Measurements from ENCODE around the gene TGOLN2.

Gene TGOLN2

GRCh38 chr2:85303780-85304531 is 23.8 kb downstream of the TGOLN2 start:
- no peak for TF ChIP-seq CTCF (conservative IDR thresholded peaks at IDR 0.05; ENCODE audit: low read depth, low read length)
- no peak overlapping the region for H3K4me3 ChIP-seq (ENCODE audit: low read depth, low read length)
- DNase-seq (ENCODE audit: low read depth): no peak

GRCh38 chr2:85302121-85302520 is 25.7 kb downstream of the TGOLN2 start:
- no peak overlapping the region for H3K4me3 ChIP-seq (ENCODE audit: low read depth, low read length)
- DNase-seq (ENCODE audit: low read depth): no peak
- no peak for TF ChIP-seq CTCF (conservative IDR thresholded peaks at IDR 0.05; ENCODE audit: low read depth, low read length)

- TF ChIP-seq CTCF (conservative IDR thresholded peaks at IDR 0.05; ENCODE audit: low read depth, low read length): no peak
- H3K4me3 ChIP-seq (ENCODE audit: low read depth, low read length): no peak overlapping the region
- DNase-seq (ENCODE audit: low read depth): no peak
Measured at GRCh38 chr2:85291425-85292023, 36.3 kb downstream of the TGOLN2 start.

- H3K4me3 ChIP-seq (ENCODE audit: low read depth, low read length): no peak overlapping the region
- TF ChIP-seq CTCF (conservative IDR thresholded peaks at IDR 0.05; ENCODE audit: low read depth, low read length): no peak
- DNase-seq (ENCODE audit: low read depth): peak; percentile 72
Measured at GRCh38 chr2:85288244-85288725, 39.5 kb downstream of the TGOLN2 start.

- TF ChIP-seq CTCF (conservative IDR thresholded peaks at IDR 0.05; ENCODE audit: low read depth, low read length): no peak
- no peak for DNase-seq (ENCODE audit: low read depth)
- H3K4me3 ChIP-seq (ENCODE audit: low read depth, low read length): no peak overlapping the region
Measured at GRCh38 chr2:85287721-85288120, 40.1 kb downstream of the TGOLN2 start.

GRCh38 chr2:85286918-85287317 is 40.9 kb downstream of the TGOLN2 start:
- no peak for TF ChIP-seq CTCF (conservative IDR thresholded peaks at IDR 0.05; ENCODE audit: low read depth, low read length)
- H3K4me3 ChIP-seq (ENCODE audit: low read depth, low read length): no peak overlapping the region
- no peak for DNase-seq (ENCODE audit: low read depth)

- H3K4me3 ChIP-seq (ENCODE audit: low read depth, low read length): no peak overlapping the region
- DNase-seq (ENCODE audit: low read depth): no peak
- no peak for TF ChIP-seq CTCF (conservative IDR thresholded peaks at IDR 0.05; ENCODE audit: low read depth, low read length)
Measured at GRCh38 chr2:85283641-85284040, 44.1 kb downstream of the TGOLN2 start.

All from choroid plexus epithelial cell (primary cell).